Measurements from ENCODE around the gene MNX1.

- TF ChIP-seq CTCF (IDR thresholded peaks at IDR 0.05; ENCODE audit: low read depth, low read length, missing input control) (no peak), RXRA (IDR thresholded peaks at IDR 0.05) (no peak), REST (IDR thresholded peaks at IDR 0.05) (no peak), RAD21 (IDR thresholded peaks at IDR 0.05) (no peak), JUND (IDR thresholded peaks at IDR 0.05) (no peak)
- TF ChIP-seq, protein P1, sequence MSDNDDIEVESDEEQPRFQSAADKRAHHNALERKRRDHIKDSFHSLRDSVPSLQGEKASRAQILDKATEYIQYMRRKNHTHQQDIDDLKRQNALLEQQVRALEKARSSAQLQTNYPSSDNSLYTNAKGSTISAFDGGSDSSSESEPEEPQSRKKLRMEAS (IDR thresholded peaks at IDR 0.05), result no peak
Measured at GRCh38 chr7:156968183-156968582, 42.3 kb downstream of the MNX1 start.

Data from liver (tissue), 3 donors.